Measurements from ENCODE around the gene MAPT.

The MAPT gene

GRCh38 chr17:45991341-45991740, 97.0 kb downstream of the MAPT start:
- Histone ChIP-seq H3K4me3 (replicated peaks; ENCODE audit: low read depth, low read length) (no peak overlapping the region), H3K36me3 (ENCODE audit: control insufficient read depth, insufficient read depth, low read length) (no peaks in the 10 kb centered on the region), H3K27me3 (replicated peaks; ENCODE audit: control insufficient read depth, insufficient read depth, low read length) (no peaks in the 10 kb centered on the region; the same call in 1 of the 2 replicates)
- DNase-seq (ENCODE audit: extremely low read depth, insufficient read length), result no peak
- no peak for TF ChIP-seq CTCF (IDR thresholded peaks at IDR 0.05; ENCODE audit: insufficient read depth, low read length, poor library complexity, severe bottlenecking)

GRCh38 chr17:45992175-45992574, 97.8 kb downstream of the MAPT start:
- no peaks in the 10 kb centered on the region for H3K27me3 ChIP-seq (replicated peaks; ENCODE audit: control insufficient read depth, insufficient read depth, low read length)
- no peak for DNase-seq (ENCODE audit: extremely low read depth, insufficient read length)
- H3K4me3 ChIP-seq (replicated peaks; ENCODE audit: low read depth, low read length), result no peak overlapping the region
- TF ChIP-seq CTCF (IDR thresholded peaks at IDR 0.05; ENCODE audit: insufficient read depth, low read length, poor library complexity, severe bottlenecking), result no peak
- H3K36me3 ChIP-seq (ENCODE audit: control insufficient read depth, insufficient read depth, low read length), result no peaks in the 10 kb centered on the region

GRCh38 chr17:45992904-45993303, 98.5 kb downstream of the MAPT start:
- DNase-seq (ENCODE audit: extremely low read depth, insufficient read length), result no peak
- no peaks in the 10 kb centered on the region for H3K27me3 ChIP-seq (replicated peaks; ENCODE audit: control insufficient read depth, insufficient read depth, low read length)
- no peak overlapping the region for H3K4me3 ChIP-seq (replicated peaks; ENCODE audit: low read depth, low read length)
- TF ChIP-seq CTCF (IDR thresholded peaks at IDR 0.05; ENCODE audit: insufficient read depth, low read length, poor library complexity, severe bottlenecking), result no peak
- H3K36me3 ChIP-seq (ENCODE audit: control insufficient read depth, insufficient read depth, low read length), result no peaks in the 10 kb centered on the region

GRCh38 chr17:45993962-45994627, 99.7 kb downstream of the MAPT start:
- no peak for DNase-seq (ENCODE audit: extremely low read depth, insufficient read length)
- H3K4me3 ChIP-seq (replicated peaks; ENCODE audit: low read depth, low read length), result no peak overlapping the region
- no peaks in the 10 kb centered on the region for H3K36me3 ChIP-seq (ENCODE audit: control insufficient read depth, insufficient read depth, low read length)
- H3K27me3 ChIP-seq (replicated peaks; ENCODE audit: control insufficient read depth, insufficient read depth, low read length), result no peaks in the 10 kb centered on the region
- TF ChIP-seq CTCF (IDR thresholded peaks at IDR 0.05; ENCODE audit: insufficient read depth, low read length, poor library complexity, severe bottlenecking), result no peak

DNA sequence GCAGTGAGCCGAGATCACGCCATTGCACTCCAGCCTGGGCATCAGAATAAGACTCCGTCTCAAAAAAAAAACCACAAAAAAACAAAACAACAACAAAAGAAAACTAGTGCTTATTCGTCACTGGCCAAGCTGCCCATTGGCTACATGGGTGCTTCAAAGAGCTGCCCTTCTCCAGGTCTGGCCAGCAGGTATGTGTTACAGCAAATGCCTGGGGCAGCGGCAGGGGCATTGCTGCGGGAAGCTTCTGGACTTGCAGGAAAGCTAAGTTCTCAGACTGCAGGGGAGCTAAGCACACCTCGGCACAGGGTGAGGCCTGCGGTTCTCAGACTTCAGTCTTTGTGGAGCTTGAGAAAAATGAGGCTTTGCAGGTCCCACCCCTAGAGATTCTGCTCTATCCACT, 100.6 kb downstream of the MAPT start:
- Histone ChIP-seq H3K4me3 (replicated peaks; ENCODE audit: low read depth, low read length) (no peak overlapping the region), H3K36me3 (ENCODE audit: control insufficient read depth, insufficient read depth, low read length) (no peaks in the 10 kb centered on the region), H3K27me3 (replicated peaks; ENCODE audit: control insufficient read depth, insufficient read depth, low read length) (no peaks in the 10 kb centered on the region)
- TF ChIP-seq CTCF (IDR thresholded peaks at IDR 0.05; ENCODE audit: insufficient read depth, low read length, poor library complexity, severe bottlenecking), result no peak
- DNase-seq (ENCODE audit: extremely low read depth, insufficient read length), result no peak

Data from GM06990 (cell line).